ENCODE data around the gene AEBP1.

AEBP1 gene

DNA sequence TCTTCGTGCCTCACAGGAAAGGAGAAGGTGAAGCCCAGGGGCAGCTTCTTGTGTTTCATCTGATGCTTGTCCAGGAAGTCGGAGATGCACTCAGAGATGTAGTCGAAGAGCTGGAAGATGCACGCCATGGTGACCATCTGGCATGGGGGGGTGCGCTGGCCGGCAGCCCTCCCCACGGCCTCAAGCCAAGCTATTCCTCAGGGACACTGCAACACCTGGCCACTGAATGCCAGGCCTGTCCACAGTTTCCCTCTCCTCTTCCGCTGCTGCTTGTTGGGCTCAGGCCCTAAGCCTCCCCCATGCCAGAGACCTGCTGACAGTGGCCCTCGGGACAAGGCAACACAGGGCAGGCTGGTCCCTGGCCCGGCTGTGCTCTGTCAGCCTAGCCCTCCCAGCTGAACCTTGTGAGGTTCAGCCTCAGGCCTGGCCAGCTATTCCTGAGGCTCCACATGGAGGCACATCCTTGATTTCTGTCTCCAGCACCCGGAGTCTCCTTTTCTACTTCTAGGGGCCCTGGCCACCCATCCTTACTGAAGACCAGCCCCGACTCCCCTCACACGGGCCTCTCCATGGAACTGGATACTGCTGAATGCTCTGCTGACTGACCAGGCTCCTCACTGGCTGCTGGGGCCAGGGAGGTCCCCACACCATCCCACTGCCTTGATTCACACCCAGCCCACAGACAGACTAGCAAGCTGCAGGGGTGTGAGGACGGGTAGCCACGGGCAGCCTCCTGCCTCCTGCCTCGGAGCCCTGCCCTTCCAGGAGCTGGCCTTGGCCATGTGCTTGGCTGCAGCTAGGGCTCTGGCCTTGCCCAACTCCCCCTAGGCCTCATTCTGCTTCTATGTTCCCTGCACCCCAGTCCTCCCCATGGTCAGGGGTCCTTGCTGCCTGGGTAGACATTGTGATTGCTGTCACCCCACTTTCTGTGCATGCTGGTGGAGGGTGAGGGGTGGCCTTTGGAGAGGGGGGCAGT is 47.1 kb downstream of the AEBP1 start:
- no peak for ATAC-seq
- Mint-ChIP-seq H3K27ac (no peak overlapping the region), H3K27me3 (no peaks in the 10 kb centered on the region), H3K4me1 (no peaks in the 10 kb centered on the region), H3K4me3 (no peak overlapping the region), H3K36me3 (ENCODE audit: low read depth) (no peaks in the 10 kb centered on the region), H3K9me3 (no peaks in the 10 kb centered on the region)
- DNase-seq: no peak

- Mint-ChIP-seq H3K9me3 (no peaks in the 10 kb centered on the region), H3K27me3 (no peaks in the 10 kb centered on the region)
- DNase-seq: no peak
Observed at GRCh38 chr7:44151956-44152355, 47.8 kb downstream of the AEBP1 start.

DNA sequence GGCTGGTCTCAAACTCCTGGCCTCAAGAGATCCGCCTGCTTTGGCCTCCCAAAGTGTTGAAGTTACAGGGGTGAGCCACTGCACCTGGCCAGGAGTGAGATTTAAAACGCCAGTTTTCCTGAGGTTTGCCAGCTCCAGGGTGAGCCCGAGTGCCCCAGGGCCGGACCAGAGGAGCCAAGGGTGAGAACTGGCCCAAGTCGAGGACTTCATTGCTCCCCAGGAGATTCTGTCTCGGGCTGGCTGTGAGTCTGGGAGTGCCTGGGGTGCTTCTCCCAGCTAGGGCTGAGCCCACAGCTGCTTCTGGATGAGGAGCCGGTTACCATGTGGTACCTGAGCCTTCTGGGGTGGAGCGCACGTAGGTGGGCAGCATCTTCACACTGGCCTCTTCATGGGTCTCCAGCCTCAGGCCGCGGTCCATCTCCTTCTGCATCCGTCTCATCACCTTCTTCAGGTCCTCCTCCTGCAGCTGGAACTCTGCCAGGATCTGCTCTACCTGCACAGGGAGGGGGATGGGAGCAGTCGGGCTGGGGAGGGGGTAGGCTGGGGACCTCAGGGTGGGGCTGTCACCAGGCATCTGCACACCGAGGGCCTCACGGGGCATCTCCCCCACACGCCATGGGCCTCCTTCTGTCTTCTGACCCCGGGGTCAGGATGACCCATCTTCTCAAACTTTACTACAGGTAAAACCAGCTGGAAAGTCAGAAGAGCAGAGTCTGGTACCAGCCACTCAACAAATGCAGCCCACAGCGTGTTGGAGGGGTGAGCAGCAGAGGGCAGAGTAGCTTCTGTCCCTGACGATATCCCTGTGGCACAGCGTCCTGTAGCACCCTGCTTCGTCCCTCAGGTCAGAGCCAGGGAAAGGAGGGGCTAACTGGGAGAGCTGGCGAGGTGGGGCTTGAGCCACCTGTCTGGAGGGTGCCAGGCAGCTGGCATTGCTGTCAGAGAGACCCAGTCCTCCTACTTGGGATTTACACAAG is 49.1 kb downstream of the AEBP1 start:
- no peak for ATAC-seq
- Mint-ChIP-seq H3K27ac (no peak overlapping the region), H3K4me1 (no peaks in the 10 kb centered on the region), H3K36me3 (ENCODE audit: low read depth) (no peaks in the 10 kb centered on the region), H3K4me3 (no peak overlapping the region), H3K9me3 (no peaks in the 10 kb centered on the region), H3K27me3 (no peaks in the 10 kb centered on the region)
- DNase-seq: no peak

More at GRCh38 chr7:44151956-44152355, 47.8 kb downstream of the AEBP1 start:
- Mint-ChIP-seq H3K36me3 (ENCODE audit: low read depth) (no peaks in the 10 kb centered on the region), H3K4me1 (no peaks in the 10 kb centered on the region), H3K27ac (no peak overlapping the region), H3K4me3 (no peak overlapping the region)
- no peak for ATAC-seq

DNA sequence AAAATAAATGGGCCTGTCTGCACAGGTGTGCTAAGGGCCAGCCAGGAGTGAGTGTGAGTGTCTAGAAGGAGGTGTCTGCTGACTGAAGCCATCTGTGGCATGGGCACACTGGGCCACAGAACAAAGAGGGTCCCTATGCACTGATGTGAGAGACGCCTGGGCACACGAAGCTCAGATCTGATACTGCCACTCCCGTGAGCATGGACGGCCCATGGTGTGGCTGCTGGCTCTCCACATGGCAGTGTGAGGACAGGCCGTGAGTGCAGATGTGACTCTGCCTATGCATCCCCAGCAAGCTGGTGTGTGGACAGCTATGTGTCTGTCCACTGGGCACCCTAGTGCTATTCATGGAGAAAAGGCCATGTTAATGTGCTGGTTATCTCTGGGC is 49.8 kb downstream of the AEBP1 start:
- Mint-ChIP-seq H3K36me3 (ENCODE audit: low read depth) (no peaks in the 10 kb centered on the region), H3K4me3 (no peak overlapping the region), H3K27me3 (no peaks in the 10 kb centered on the region), H3K9me3 (no peaks in the 10 kb centered on the region), H3K27ac (no peak overlapping the region), H3K4me1 (no peaks in the 10 kb centered on the region)
- ATAC-seq (no peak), DNase-seq (no peak)

DNA sequence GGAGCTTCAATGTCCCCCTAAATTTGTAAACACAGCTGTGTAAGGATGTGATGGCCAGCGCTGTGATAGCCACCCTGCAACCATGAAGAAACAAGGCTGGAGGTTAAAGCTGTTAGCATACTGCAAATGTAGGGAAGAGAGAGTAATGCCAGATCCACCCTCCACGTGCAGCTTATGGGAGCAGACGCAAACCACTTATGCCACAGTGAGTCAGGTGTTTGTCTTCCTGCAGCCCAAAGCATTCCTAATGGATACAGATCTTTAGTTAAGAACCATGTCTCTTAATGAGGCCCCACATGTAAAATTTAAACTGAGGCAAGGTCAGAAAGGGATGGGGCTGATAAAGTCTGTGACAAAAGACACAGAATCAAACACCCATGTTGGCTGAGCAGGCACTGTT is 50.6 kb downstream of the AEBP1 start:
- Mint-ChIP-seq H3K36me3 (ENCODE audit: low read depth) (no peaks in the 10 kb centered on the region), H3K27ac (no peak overlapping the region), H3K9me3 (no peaks in the 10 kb centered on the region), H3K27me3 (no peaks in the 10 kb centered on the region), H3K4me3 (no peak overlapping the region), H3K4me1 (no peaks in the 10 kb centered on the region)
- DNase-seq (no peak), ATAC-seq (no peak)

GRCh38 chr7:44155191-44156185 is 51.3 kb downstream of the AEBP1 start:
- H3K4me3 Mint-ChIP-seq: no peak overlapping the region
- H3K9me3 Mint-ChIP-seq: no peaks in the 10 kb centered on the region
- H3K36me3 Mint-ChIP-seq (ENCODE audit: low read depth): no peaks in the 10 kb centered on the region
- DNase-seq (no peak), ATAC-seq (no peak)
- H3K4me1 Mint-ChIP-seq: no peaks in the 10 kb centered on the region
- no peak overlapping the region for H3K27ac Mint-ChIP-seq
- no peaks in the 10 kb centered on the region for H3K27me3 Mint-ChIP-seq

DNA sequence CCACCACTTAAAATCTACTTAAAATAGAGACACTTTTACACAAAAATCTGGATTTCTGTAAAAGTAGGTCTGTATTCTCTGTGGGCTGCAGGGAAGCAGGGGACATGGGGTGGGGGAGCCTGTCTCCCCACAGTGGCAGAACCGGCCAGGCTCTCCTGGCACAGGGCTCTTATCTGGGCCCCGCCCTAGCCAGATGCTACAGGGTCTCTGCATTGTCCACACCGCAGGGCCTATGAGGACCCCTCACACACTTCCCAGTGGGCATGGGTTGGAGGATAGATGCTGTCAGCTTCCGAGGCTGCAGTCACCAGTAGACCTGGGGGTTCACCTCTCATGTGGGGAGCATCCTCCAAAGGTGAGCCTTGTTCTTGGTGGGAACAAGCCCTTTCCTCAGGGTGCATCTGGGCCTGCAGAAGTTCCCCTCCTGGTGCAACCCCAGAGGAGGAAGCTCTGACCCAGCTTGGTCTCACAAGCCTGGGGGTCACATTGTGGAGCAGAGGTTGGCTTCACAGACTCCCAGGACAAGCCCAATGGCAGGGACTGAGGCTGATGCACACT is 52.4 kb downstream of the AEBP1 start:
- H3K4me1 Mint-ChIP-seq: no peaks in the 10 kb centered on the region
- no peak for ATAC-seq
- H3K36me3 Mint-ChIP-seq (ENCODE audit: low read depth): no peaks in the 10 kb centered on the region
- no peaks in the 10 kb centered on the region for H3K27me3 Mint-ChIP-seq
- H3K9me3 Mint-ChIP-seq: no peaks in the 10 kb centered on the region
- DNase-seq: no peak
- H3K27ac Mint-ChIP-seq: no peak overlapping the region
- no peak overlapping the region for H3K4me3 Mint-ChIP-seq

GRCh38 chr7:44157116-44158080 is 53.3 kb downstream of the AEBP1 start:
- no peak overlapping the region for H3K4me3 Mint-ChIP-seq
- no peaks in the 10 kb centered on the region for H3K9me3 Mint-ChIP-seq
- H3K27ac Mint-ChIP-seq: no peak overlapping the region

DNA sequence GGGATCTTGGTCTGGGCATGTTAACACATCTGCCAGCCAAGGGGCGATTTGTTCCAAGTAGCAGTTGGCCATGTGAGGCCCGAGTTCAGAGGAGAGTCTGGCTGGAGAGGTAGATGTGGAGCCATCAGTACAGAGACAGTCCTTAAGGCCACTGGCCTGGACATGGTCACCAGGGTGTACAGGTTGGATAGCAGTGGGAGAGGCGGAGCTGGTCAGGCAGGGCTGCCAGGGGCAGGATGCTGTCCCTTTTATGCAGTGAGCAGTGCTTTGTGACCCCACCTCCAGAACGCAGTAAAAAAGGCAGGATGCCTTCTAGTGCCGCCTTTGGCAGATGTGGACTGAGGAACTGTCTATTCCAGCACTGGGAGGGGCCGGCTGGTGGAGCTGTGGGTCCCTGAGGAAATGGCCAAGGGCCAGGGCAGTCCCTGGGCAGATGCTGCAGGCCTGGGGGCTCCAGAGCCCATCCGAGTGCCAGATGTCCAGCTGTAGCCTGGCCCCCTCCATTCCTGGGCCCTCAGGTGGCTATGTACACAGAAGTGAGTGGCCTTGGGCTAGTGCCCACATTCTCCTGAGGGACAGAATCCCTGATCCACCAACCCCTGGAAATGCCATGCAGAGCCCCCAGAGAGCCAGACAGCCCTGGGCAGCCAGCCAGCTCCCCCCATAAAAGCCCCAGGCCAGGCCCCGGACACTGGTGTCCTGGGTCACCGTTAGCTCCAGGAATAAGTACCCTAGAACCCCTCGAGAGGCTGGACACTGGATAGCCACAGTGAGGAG is 54.1 kb downstream of the AEBP1 start:
- H3K4me3 Mint-ChIP-seq: no peak overlapping the region

More at GRCh38 chr7:44157116-44158080, 53.3 kb downstream of the AEBP1 start:
- Mint-ChIP-seq H3K36me3 (ENCODE audit: low read depth) (no peaks in the 10 kb centered on the region), H3K4me1 (no peaks in the 10 kb centered on the region), H3K27me3 (no peaks in the 10 kb centered on the region)
- ATAC-seq: no peak
- DNase-seq: no peak

GRCh38 chr7:44158873-44159631 is 54.9 kb downstream of the AEBP1 start:
- Mint-ChIP-seq H3K27ac (no peak overlapping the region), H3K9me3 (no peaks in the 10 kb centered on the region), H3K4me3 (no peak overlapping the region), H3K36me3 (ENCODE audit: low read depth) (no peaks in the 10 kb centered on the region), H3K27me3 (no peaks in the 10 kb centered on the region), H3K4me1 (no peaks in the 10 kb centered on the region)
- DNase-seq: no peak
- ATAC-seq: no peak

More for the DNA sequence above, 54.1 kb downstream of the AEBP1 start:
- ATAC-seq: no peak
- Mint-ChIP-seq H3K9me3 (no peaks in the 10 kb centered on the region), H3K4me1 (no peaks in the 10 kb centered on the region), H3K27me3 (no peaks in the 10 kb centered on the region), H3K27ac (no peak overlapping the region), H3K36me3 (ENCODE audit: low read depth) (no peaks in the 10 kb centered on the region)
- DNase-seq: no peak

GRCh38 chr7:44159824-44160630 is 55.9 kb downstream of the AEBP1 start:
- H3K4me3 Mint-ChIP-seq: no peak overlapping the region
- H3K27ac Mint-ChIP-seq: no peak overlapping the region
- no peaks in the 10 kb centered on the region for H3K36me3 Mint-ChIP-seq (ENCODE audit: low read depth)
- ATAC-seq: no peak
- H3K27me3 Mint-ChIP-seq: no peaks in the 10 kb centered on the region
- no peak for DNase-seq
- no peaks in the 10 kb centered on the region for H3K9me3 Mint-ChIP-seq
- H3K4me1 Mint-ChIP-seq: no peaks in the 10 kb centered on the region
